GM12801 (cell line): ENCODE data around the gene G3BP1.

Experiments
- CTCF ChIP-seq: IDR thresholded peaks from one replicate; pipeline ENCODE4 v1.5.1; 2011; ENCODE audit warnings: control low read depth; ENCODE audit not compliant: insufficient read length; ENCODE audit errors: extremely low read depth

G3BP1 gene

GRCh38 chr5:151772029-151772845 lies 483 bp downstream of the G3BP1 start:
- TF ChIP-seq CTCF, result no peak

DNA sequence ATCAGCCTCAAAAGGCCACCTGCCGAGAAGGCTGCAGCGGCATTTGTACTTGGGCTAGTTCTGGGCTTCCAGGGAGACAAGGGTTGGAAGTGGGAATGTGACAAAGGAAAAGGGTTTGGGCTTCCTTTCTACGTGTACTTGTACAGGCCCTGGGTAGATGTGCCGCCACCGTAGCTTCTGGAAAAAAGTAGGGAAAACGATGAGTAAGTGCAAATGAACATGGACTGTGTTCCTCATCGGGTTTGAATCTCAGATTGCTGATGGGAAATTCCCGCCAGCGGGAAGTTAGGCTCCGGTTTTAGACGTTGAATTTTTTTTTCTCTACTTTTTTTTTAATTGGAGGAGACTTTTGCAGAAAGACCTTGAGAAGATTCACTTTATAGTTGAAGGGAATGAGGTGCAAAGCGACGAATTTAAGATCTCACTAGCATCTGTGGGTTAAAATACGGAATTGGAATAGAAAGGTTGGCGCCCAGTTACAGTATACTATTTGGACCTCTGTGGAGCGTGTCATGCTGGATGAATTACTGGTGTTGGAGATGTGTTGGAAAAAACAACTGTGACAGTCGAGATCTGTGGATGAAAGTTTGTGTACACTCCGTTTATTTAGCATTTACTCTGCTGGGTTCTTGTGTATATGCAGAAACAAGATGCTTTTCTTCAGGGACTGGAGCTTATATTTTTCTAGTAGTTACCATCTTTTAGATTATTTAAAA lies 1.2 kb downstream of the G3BP1 start:
- no peak for TF ChIP-seq CTCF

DNA sequence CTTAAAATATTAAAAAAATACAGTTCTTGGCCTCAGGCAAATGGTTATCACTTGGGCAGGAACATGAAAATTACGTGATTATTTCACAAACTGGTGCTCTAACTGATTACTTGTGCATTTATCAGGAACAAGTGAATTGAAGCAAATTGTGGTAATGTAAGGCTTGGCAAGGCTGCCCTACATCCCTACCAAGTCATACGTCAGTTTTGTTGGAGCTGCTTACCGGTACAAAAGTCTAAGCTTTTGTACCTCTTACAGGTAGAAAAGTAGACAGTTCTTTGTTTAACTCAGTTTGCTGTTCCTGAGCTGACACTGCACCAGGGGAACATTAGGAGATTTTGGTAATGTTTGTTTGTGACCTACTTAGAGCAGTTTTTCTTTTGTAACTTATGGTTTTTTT lies 2.2 kb downstream of the G3BP1 start:
- no peak for TF ChIP-seq CTCF

GRCh38 chr5:151775025-151775606 lies 3.4 kb downstream of the G3BP1 start:
- no peak for TF ChIP-seq CTCF

- no peak for TF ChIP-seq CTCF
Observed at GRCh38 chr5:151779531-151780125, 7.9 kb downstream of the G3BP1 start.

DNA sequence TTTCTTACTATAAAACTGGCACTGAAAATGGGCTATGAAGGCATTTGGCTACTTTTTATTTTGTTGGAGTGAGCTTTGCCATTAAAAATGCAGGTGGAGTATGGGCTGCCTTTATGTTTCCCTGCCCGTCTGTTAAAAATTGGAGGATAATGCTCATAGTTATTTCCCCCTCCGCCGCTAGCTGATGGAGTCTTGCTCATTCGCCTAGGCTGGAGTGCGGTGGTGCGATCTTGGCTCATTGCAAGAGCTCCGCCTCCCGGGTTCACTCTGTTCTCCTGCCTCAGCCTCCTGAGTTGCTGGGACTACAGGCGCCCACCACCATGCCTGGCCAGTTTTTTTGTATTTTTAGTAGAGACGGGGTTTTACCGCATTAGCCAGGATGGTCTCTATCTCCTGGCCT lies 8.6 kb downstream of the G3BP1 start:
- no peak for TF ChIP-seq CTCF

DNA sequence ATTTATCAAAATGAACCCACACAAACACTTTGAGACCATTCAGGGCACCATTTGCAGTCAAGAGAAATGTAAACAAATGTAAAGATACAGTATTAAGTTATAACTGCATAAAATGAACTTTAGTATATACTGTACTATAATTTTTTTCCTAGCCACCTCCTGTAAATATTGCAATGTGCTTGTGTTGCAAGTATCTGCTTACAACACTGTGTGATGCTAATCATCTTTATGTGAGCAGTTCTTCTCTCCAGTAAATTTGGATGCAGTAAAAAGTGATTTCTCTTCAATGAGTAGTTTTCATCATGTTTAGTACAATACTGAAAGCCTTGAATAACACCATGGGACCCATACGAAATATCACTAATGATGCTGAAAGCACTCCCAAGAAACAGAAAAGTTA lies 9.4 kb downstream of the G3BP1 start:
- no peak for TF ChIP-seq CTCF
